Stimulated activated CD8-positive, alpha-beta memory T cell treated with anti-CD3 and anti-CD28 coated beads, Interleukin-15, amount 100 ng/mL, for 24 hours (primary cell): ENCODE measurements around the gene APOBEC3H.

ENCODE experiments used
- DNase-seq: peaks from one replicate; pipeline ENCODE4 v3.0.0-alpha.2; 2020; ENCODE audit warnings: low read depth

Gene APOBEC3H

DNA sequence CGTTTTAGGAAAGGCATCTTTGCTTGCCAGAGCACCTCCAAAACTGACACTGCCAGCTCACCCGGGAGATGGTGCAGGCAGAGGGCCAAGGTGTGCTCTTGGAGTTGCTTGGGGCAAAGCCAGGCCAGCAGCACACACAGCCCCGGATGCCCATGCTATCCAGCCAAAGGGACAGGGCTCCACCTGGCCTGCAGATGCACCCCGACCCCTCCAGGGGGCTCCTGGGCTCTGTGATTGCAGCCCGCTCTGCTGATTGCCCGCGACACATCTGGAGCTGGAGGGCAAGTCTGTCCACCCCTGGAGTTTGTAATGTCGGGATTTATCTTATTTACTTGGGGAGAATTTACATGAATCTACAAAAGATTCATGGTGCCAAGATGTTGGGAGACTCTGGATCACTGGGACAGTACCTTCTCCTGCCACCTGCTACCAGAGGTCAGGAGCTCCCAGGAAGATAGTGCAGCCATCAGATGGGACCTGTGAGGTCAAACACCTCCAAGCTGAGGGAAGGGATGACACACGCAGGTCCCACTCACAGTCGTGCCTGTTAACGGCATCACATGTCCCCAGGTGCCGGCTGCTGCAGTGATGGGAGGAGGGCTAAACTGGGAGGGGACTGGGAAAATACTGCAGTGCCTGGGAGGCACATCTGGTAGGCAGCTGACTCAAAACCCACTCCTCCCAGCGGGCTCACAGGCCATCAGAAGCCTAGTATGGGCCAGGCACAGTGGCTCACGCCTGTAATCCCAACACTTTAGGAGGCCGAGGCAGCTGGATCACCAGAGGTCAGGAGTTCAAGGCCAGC is 38.2 kb downstream of the APOBEC3H start:
- DNase-seq, result no peak

DNA sequence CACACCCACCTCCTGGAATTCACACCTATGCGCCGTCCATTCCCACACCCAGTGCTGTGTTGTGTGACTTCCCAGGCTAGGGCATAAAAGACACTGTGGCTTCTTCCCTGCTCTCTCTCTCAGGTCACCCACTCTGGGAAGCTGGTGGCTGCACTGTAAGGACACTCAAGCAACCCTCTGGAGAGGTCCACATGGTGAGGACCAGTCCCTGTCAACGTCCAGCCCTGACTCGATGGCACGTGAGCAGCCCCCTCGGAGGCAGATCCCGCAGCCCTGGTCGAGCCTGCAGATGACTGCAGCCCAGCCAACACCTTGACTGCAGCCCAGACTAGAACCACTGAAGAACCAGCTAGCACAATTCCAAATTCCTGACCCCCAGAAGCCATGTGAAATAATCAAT is 39.3 kb downstream of the APOBEC3H start:
- no peak for DNase-seq

DNA sequence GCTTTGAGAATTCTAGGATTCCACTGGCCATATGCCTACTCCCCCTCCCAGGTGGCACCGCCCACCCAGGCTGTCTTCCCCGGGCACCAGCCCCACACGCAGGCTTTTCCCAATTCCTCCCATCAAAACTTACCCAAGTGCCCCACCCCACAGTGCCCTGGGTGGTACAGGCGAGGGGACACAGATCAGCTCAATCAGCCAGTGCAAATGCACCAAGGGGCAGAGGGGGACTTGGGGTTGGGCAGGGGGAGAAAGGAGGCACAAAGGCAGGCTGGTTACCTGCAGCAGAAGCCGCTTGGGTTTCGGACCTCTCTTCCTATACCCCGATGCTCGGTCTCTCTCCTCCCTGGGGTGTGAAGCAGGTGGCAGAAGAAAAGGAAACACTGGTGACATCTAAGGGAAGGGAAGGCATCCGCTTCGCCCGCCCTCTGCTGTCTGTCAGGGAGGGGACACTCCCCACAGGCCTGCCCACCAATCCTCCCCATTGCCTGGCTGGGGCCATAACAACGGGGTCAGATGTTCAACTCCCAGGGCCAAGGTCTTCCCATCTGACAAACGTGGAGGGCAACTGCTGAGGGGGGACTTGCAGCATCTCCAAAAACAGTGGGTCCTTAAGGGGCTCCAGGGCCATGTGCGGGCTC is 41.4 kb downstream of the APOBEC3H start:
- DNase-seq, result no peak

DNA sequence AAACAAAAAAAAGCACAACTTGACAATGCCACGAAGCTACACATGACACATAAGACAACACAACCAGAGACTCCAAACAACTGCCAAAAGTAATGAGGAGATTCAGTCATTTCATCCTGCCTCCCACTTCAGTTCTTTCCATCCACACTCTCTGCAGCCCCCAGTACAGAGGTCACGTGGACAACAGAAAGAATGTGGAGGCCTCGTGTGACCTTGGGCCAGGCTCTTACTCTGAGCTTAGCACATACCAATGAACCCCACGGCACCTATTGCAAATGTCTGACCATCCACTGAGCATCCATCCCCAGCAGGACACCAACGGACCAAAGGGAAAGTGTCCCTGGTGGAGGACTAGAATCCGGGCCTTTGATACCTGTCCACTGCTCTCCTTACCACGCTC is 42.9 kb downstream of the APOBEC3H start:
- no peak for DNase-seq

DNA sequence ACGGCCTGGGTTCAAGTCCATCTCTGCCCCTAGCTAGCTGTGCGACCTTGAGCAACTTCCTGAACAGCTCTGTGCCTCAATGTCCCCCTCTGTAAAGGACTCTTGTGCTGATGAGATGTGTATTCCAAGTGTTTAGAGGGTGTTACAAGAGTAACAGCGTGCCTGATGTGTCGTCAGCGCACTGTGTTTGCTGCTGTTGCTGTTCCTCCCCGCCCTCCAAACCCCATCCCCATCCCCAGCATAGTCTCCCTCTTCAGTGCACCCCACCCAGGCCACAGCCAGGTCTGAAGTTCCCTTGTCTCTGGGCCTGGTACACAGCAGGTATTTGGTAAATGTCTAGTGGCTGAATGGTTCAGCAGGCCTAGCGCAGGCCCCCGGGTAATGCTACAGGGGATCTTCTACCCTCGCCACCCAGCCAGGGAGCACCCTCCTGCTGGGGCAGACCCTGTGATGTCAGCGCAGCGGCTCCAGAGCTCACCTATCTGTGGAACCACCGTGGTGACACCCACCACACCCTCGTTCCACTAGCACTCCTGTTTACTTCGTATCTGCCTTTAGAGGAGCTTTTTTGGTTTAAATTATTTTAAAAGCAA is 45.1 kb downstream of the APOBEC3H start:
- DNase-seq, result no peak

DNA sequence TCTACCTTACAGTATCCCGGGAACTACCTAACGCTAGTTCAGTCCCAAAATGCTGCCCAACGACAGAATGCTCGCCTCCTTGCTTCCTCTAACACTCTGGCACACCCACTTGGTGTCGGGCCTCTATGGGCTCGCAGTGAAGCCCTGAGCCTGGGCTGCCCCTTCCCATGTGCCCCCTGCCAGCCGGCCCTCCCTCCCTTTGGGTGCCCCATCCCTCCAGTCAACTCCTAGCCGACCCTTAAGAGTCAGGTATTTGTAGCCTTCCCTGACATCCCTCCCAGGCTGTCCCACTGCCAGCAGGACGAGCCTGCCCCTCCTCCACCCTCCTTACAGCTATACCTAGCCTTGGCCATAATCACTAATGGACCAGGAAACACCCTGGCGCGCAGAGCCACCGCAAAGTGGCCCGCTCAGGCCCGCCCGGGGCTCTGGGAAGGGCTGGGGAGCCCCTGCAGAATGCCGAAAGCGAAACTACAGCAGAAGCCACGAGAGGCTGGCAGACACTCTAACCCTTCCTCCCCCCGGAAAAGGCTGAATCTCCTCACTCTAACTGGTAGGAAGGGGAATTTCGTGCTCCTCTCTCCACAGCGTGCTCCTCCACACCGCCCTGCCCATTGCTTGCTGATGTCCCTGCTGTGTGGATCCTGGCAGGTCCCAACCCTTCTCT is 47.2 kb downstream of the APOBEC3H start:
- DNase-seq, result no peak

DNA sequence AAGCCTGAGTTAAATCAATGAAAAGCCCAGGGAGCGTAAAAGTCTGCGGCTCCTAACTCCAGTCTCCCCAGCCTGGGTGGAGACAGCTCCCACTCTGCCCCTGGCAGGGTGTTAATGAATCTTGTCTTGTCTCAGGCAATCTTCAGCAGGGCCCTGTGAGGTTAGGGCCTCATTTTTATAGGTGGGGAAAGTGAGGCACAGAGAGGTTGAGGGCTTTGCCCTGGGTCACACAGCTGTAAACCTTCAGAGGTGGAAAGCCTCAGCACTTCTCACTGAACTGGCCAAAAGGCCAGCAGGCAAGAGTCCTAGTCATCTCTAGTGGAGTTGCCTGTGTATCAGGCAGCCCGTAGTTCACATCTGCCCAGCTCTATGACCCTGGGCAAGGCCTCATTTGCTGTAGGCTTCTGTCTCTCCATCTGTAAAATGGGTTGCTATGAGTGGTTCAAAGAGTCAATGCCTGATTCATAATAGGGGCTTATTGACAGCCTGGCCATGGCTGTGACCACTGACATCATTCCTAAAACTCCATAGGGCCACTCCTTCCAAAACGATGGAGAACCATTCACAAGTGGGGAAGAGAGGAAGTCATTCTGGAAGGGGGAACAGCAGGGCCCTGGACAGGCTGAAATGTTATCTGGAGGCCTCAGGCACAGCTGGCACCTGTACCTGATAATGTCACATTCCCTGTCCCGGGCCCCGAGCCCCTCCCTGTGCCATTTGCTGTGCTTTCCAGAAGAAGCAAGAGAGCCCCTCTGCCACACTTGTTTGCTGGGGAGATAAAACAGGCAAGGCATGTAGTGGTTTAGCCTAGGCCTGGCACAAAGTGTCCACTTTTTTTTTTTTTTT is 49.4 kb downstream of the APOBEC3H start:
- DNase-seq, result no peak

DNA sequence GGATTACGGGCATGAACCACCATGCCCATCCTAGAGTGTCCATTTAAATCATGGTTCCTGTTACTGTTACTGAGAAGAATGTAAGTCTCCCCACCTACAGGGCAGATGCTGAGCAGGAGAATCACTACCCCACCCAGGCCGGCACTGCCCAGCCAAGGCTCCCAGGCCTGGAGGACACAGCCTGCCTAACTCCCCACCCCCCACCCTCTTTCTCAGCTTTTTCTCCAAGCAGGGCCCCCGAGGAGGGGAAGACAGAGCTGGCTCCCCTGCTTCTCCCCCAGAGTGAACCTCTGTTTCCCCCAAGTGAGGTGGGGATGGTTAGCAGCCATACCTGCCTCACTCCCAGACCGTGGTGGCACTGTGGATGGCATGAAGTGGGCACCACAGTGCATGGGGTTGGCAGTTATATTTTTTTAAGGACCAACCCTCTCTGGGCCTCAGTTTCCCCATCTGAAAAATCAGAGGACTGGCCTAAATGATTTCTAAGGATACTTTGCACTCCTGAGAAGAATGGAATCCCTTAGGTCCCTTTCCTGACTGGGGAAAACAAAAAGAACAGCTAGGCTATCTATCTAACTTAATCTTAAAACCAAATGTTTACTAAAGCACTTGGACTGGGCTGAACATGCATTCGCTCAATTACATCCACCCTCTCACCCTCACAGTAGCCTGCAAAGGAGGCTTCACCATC is 50.4 kb downstream of the APOBEC3H start:
- DNase-seq, result no peak

DNA sequence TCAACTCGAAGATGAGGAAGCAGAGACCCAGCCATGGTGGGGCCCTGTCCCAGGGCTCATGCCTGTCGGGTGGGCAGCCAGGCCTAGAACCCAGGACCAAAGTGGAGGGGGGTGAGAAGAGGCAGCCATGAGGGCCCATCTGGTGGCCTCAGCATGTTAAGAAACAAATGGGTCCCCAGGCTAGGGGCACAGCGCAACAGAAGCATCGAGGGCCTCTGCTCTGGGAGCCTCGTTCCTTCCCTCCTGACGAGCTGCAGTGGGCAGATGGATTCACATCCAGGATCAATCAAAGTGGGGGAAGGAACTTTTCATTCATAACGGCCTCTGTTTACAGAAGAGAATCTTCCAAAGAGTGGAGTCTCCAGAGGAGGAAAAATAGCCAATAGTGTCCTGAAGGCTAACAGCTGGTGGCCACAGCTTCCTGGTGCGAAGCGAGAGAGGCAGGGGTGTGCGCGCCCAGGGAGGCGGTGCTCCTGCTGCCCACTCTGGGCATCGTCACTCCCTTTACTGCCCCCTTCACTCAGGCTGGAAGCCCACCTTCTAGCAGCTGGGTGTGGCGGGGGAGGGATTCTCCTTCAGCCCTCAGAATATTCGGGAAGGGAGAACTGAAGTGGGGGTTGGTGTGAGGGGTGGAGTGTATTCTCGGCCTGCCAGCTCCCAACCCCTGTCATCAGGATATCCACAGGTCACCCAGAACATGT is 51.1 kb downstream of the APOBEC3H start:
- no peak for DNase-seq

DNA sequence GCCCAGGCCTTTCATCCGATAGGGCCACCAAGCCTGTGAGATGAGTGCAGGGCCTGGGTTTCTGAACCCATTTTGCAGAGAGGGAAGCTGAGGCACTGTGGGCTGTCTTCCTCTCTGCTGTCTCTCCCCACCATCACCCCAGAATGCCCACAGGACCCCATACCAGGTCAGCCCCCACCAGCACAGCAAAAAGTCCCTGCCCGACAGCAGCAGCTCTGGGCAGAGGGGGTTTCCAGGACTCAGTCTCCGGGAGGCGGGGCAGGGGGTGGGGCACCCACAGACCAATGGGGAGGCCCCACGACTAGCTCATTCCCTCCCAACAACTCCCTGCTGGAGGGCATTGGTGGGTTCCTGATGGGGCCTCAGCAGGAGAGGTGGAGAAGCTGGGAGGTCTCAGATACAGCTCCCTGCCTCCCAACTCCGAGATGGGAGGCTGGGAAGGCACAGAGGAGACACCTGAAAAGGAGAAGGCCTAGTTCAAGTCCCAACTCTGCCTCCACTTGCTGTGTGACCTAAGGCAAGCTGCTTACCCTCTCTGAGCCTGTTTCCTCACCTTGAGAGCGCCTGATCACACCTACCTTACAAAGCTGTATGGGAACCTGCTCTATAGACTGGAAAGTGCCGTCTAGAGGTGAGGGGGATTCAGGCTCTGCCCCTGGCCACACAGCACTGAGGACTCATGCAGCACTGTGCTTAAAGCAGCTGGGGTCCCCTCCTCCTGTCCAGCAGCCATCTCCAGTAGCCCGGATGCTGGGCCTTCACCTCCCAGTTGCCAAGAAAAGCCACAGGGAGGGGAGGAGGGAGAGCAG is 51.9 kb downstream of the APOBEC3H start:
- DNase-seq, result no peak

DNA sequence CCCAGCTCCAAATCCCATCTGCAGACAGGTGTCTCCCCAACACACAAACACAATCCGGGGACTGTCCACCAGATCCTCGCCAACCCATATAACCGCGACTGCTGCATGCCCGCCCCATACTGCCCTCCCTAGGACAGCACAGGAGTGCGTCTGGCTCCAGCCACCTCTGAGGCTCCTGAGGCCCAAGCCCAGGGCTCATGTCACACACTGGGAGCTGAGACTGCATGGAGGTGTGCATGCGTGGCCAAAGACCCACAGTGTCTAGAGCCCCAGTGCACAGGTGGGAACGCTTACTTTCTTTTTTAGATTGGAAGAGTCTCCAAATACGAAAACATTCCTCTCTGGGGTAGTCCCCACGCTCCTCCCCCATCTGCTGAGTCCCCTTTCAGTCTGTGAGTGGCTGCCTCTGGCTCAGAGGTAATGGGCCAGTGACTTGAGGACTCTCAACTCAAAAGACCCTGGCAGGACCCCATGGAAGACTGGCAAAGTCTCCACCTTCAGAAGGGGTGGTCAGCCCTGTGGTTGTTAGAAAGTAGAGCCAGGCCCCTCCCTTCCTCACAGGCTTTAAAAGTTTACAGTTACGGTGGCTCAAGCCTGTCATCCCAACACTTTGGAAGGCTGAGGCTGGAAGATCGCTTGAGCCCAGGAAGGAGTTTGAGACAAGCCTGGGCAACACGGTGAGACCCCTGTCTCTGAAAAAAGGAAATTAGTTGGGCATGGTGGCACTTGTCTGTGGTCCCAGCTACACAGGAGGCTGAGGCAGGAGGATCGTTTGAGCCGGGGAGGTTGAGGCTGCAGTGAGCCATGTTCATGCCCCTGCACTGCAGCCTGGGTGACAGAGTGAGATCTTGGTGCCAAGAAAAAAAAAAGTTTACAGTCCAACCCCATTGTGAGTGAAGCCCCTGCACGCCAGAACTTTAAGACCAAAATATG is 53.1 kb downstream of the APOBEC3H start:
- DNase-seq, result no peak

DNA sequence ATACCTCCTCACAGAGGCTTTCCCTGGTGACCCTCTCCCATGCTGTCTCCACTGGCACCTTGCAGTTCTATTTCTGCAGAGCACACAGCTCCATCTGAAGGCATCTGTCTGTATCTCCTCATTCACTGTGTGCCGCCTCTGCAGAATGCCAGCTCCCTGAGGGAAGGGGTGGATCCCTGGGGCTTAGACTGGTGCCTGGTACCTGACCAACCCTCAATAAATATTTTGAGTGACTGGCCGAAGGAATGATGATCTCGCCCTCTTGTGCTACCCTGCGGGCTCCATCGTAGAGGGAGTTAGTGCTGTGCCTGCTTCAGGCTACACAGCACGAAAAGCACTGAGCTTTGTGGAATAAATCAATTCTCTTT is 53.8 kb downstream of the APOBEC3H start:
- DNase-seq, result no peak

DNA sequence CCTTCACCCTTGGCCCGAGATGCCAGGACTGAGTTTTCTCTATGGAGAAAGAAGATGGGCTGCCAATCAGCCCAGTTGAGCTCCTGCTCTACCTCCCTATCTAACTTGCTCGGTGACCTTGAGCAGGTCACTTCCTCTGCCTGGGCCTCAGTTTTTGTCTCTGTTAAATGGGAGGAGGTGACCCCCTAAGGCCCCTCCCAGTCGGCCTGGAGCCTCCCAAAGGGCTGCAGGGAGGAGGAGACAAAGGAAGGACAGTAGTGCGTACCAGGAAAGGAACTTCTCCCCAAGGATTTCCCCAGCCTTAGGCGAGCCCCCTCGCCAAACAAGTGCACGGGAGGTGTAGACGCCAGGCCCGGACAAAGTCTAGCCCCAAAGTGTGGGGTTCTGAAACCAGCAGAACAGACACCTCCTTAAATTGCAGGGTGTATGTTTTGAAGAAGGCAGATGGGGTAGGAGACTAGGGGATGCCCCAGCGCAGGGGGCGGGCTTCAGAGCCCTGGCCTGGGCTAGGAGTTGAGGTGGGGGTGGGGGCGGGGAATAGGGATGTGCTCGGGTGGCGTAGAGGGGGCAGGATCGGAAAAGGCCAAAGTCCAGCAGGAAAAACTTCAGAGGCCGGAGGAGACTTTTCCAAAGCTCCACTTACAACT is 54.4 kb downstream of the APOBEC3H start:
- DNase-seq, result no peak

DNA sequence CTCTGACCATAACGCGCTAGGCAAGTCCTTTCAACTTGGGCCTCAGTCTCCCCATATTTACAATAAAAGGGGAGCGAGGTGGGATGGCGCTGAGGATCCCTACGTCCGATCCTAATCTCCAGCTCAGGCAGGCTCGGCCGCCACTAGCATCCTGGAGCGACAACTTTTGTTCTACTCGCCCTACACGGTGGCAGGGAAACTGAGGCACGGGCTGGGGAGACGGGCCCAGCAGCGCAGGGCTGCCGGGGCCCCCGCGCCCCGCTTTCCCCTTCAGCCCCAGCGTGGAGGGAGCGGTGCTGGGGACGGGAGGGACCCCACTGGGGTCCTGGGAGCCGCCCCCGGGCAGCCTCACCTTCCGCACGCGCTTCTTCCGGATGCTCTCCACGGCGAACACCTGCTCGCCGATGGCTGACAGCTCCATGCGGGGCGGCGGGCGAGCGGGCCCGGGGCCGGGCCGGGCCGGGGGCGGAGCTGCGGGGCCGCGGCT is 55.0 kb downstream of the APOBEC3H start:
- DNase-seq, result no peak

DNA sequence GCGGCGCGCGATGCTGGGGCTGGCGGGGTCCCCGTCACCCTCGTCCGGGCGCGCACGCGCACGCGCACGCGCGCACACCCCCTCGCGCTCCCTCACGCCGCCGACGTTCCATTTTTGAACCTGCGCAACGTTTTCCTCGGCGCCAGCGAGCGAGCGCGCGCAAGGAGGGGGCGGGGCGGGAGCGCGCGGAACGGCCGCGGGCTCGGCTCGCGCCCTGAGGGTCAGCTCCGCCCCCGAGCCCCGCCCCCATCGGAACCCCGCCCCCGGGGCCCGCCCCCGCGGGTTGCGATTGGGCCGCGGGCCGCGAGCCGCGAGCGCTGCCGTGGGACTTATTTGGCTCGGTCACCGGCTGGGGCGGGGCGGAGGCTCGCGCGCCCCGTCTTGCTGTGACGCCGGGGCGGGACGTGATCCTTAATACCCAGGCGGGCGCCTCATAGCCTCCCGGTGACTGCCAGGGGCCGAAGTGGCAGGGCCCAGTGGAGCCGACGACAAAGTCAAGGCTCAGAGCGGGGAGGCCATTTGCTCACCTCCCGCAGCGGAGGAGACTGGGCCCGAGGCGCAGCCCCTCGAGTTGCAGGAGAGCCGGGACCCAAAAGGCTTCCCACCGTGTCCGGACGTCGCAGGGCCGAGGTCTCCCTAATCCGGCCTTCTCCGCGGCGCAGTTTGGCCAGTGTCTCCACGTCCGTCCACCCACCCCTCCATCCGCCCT is 55.6 kb downstream of the APOBEC3H start, which contains the start of gene CBX7:
Gene CBX7, minus strand, starts transcription at position 170 of the 709 bp plus-strand sequence. CDS start 236 bp downstream, outside the sequence.
- peak; percentile 86 for DNase-seq

DNA sequence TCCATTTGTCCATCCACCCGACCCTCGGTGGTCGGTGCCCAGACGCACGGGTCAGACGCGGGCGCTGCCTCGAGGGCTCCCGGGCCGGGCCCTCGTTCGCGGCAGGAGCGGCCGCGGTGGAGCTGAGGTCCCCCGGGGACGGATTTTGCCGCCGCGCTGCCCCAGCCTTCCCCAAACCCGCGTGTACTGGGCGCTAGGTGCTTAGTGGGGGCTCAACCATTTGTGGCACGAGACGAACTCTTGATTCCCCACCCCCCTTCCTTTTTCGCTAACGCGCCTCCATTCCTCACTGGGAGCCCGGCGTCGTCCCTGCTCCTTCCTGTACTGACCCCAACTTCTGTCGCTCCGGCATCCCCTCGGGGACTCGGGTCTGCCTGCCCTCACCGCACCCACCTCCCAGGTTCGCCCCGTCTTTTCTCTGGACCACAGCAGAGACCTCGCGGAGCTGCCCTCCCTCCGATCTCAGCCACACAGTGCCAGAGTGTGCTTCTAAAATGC is 56.2 kb downstream of the APOBEC3H start:
- no peak for DNase-seq
